GM23248 (cell line): ENCODE results near the gene CCDC171. TPM values are rescaled to one million over a fixed set of nuclear protein-coding genes. Genes with fewer than 3 reads are reported as not detected.

Experiments
- DNase-seq: peaks from one replicate; pipeline ENCODE4 v3.0.0-alpha.2; 2015
- H2AFZ ChIP-seq: fragments of 200-600 bp; sonication (generic); 2 replicates; pipeline ENCODE4 v1.6.1; 2016; ENCODE audit warnings: antibody characterized with exemption
- H3F3A ChIP-seq: fragments of 200-600 bp; sonication (generic); 2 replicates; pipeline ENCODE4 v1.6.1; 2016; ENCODE audit warnings: mild to moderate bottlenecking, antibody characterized with exemption, mixed run types; ENCODE audit not compliant: insufficient read depth
- H3K27ac ChIP-seq: fragments of 200-600 bp; sonication (generic); 2 replicates; pipeline ENCODE4 v1.5.1; 2016; ENCODE audit warnings: mild to moderate bottlenecking
- H3K27me3 ChIP-seq: fragments of 200-600 bp; sonication (generic); replicated peaks from 2 replicates; pipeline ENCODE4 v1.6.1; 2016; ENCODE audit warnings: mild to moderate bottlenecking; ENCODE audit not compliant: insufficient read depth
- H3K36me3 ChIP-seq: fragments of 200-600 bp; sonication (generic); 2 replicates; pipeline ENCODE4 v1.6.1; 2016; ENCODE audit warnings: low read depth, mild to moderate bottlenecking
- H3K4me1 ChIP-seq: fragments of 200-600 bp; sonication (generic); 2 replicates; pipeline ENCODE4 v1.6.1; 2016; ENCODE audit warnings: mild to moderate bottlenecking; ENCODE audit not compliant: insufficient read depth
- H3K4me2 ChIP-seq: fragments of 200-600 bp; sonication (generic); one replicate; pipeline ENCODE4 v1.6.1; 2016; ENCODE audit warnings: mild to moderate bottlenecking; ENCODE audit not compliant: unreplicated experiment
- H3K4me3 ChIP-seq: fragments of 200-600 bp; sonication (generic); 2 replicates; pipeline ENCODE4 v1.5.1; 2016; ENCODE audit warnings: mild to moderate bottlenecking
- H3K79me2 ChIP-seq: fragments of 200-600 bp; sonication (generic); 2 replicates; pipeline ENCODE4 v1.6.1; 2016; ENCODE audit warnings: mild to moderate bottlenecking; ENCODE audit not compliant: insufficient read depth
- H3K9ac ChIP-seq: fragments of 200-600 bp; sonication (generic); 2 replicates; pipeline ENCODE4 v1.6.1; 2016; ENCODE audit warnings: mild to moderate bottlenecking
- H3K9me2 ChIP-seq: fragments of 200-600 bp; sonication (generic); 2 replicates; pipeline ENCODE4 v1.6.1; 2016; ENCODE audit warnings: mixed run types, mild to moderate bottlenecking, moderate library complexity; ENCODE audit not compliant: insufficient read depth
- H3K9me3 ChIP-seq: fragments of 200-600 bp; sonication (generic); one replicate; pipeline ENCODE4 v1.6.1; 2017; ENCODE audit warnings: low read depth
- H4K20me1 ChIP-seq: fragments of 200-600 bp; sonication (generic); 2 replicates; pipeline ENCODE4 v1.6.0; 2016; ENCODE audit not compliant: insufficient read depth
- EZH2 ChIP-seq: fragments of 200-600 bp; sonication (generic); IDR thresholded peaks from 2 replicates; pipeline ENCODE4 v1.6.1; 2018; ENCODE audit warnings: antibody characterized with exemption, mild to moderate bottlenecking; ENCODE audit not compliant: insufficient read depth, poor library complexity, severe bottlenecking
- EZH2phosphoT487 ChIP-seq: fragments of 200-600 bp; sonication (generic); IDR thresholded peaks from 2 replicates; pipeline ENCODE4 v1.6.1; 2018; ENCODE audit warnings: antibody characterized with exemption, moderate library complexity, mild to moderate bottlenecking, low read depth; ENCODE audit not compliant: insufficient read depth
- WGBS, 2 experiments: methylation state at CpG; one replicate each; pipeline ENCODE4 v1.1.6; 2015 to 2017; ENCODE audit warnings: low lambda C conversion rate in 2 of 2, low coverage in 1 of 2; ENCODE audit errors: missing lambda C conversion rate in 2 of 2; 5-methylcytosine and 5-hydroxymethylcytosine counted together
- in situ Hi-C: fragments of 300-500 bp; cut with MboI; formaldehyde crosslinking; loops from 2 replicates; pipeline ENCODE4 v1.15.0; 2020
- polyA plus RNA-seq: library from polyadenylated mRNA; unstranded; fragments of >200 nt; fragmentation: Nextera tagmentation; extraction: Ambion mirVana; gene quantifications from 2 replicates; pipeline ENCODE4 v1.2.1, GENCODE V29; 2016
- total RNA-seq: library from RNA; depleted of rRNA; stranded (reverse); fragments of >200 nt; shearing (Covaris generic); gene quantifications from 2 replicates; pipeline ENCODE4 v1.2.3, GENCODE V29; 2014

CCDC171 gene
- total and polyA plus RNA-seq, 2 experiments from 2014 or later, result 0.99 to 3.5 TPM

DNA sequence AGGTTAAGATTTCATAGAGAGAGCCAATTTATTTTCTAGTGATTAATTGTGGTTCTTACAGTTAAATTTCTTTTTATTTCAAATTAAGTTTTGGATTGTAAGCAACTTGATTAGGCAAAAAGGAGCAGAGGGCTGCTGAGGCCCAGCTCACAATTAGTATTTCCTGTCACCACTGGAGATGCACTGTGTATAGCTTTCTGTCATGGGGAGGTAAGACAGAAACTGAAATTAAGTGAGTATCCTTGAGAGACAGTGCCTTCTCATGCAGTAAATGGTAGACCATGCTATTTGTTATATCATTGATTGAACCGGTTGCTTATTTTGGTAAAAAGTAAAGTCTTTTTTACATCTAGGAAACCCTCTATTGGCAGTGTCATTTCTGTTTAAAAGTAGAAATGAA lies 190.7 kb downstream of the CCDC171 start:
- H3K4me1 ChIP-seq, result peaks cover 12% of the 10 kb centered on the region
- no peak overlapping the region for H3K9ac ChIP-seq
- no peak overlapping the region for H2AFZ ChIP-seq
- H3K4me3 ChIP-seq, result no peak overlapping the region
- in situ Hi-C loops, result no loop called here
- no peaks in the 10 kb centered on the region for H3K9me2 ChIP-seq
- H3K4me2 ChIP-seq, result no peak overlapping the region
- no peaks in the 10 kb centered on the region for H3K9me3 ChIP-seq
- no peaks in the 10 kb centered on the region for H3F3A ChIP-seq
- no peaks in the 10 kb centered on the region for H3K27me3 ChIP-seq
- no peak for DNase-seq
- H3K36me3 ChIP-seq, result no peaks in the 10 kb centered on the region
- TF ChIP-seq EZH2phosphoT487 (no peak), EZH2 (no peak)
- no peaks in the 10 kb centered on the region for H4K20me1 ChIP-seq
- WGBS, 2 experiments, result 94 to 100% methylated on average over 1 of the region's 1 CpG
- H3K79me2 ChIP-seq, result no peaks in the 10 kb centered on the region
- no peak overlapping the region for H3K27ac ChIP-seq

DNA sequence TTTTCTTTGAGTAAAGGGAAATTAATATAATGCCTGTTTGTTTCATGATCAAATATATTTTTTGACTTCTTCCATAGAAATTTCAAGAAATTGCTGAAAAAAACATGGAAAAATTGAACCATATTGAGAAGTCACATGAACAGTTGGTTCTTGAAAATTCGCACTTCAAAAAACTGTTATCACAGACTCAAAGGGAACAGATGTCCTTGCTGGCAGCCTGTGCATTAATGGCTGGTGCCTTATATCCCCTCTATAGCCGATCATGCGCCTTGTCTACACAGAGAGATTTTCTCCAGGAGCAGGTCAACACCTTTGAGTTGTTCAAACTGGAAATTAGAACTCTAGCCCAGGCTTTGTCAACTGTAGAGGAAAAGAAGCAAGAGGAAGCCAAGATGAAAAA lies 191.4 kb downstream of the CCDC171 start:
- no peaks in the 10 kb centered on the region for H3K9me2 ChIP-seq
- H2AFZ ChIP-seq, result no peak overlapping the region
- no peaks in the 10 kb centered on the region for H3K36me3 ChIP-seq
- no peak overlapping the region for H3K9ac ChIP-seq
- no peaks in the 10 kb centered on the region for H3K9me3 ChIP-seq
- no peak for DNase-seq
- H3K4me3 ChIP-seq, result no peak overlapping the region
- WGBS, 2 experiments, result 95 to 96% methylated on average over 3 of the region's 3 CpGs
- no peaks in the 10 kb centered on the region for H4K20me1 ChIP-seq
- in situ Hi-C loops, result no loop called here
- H3F3A ChIP-seq, result no peaks in the 10 kb centered on the region
- H3K4me1 ChIP-seq, result peaks cover 5% of the 10 kb centered on the region
- H3K27ac ChIP-seq, result no peak overlapping the region
- H3K27me3 ChIP-seq, result no peaks in the 10 kb centered on the region
- TF ChIP-seq EZH2 (no peak), EZH2phosphoT487 (no peak)
- H3K4me2 ChIP-seq, result no peak overlapping the region
- no peaks in the 10 kb centered on the region for H3K79me2 ChIP-seq

- no peak for DNase-seq
- no peaks in the 10 kb centered on the region for H3K9me3 ChIP-seq
- no peaks in the 10 kb centered on the region for H3K27me3 ChIP-seq
- no peak overlapping the region for H3K4me3 ChIP-seq
- no peaks in the 10 kb centered on the region for H3K79me2 ChIP-seq
- no peak overlapping the region for H3K4me2 ChIP-seq
- H3K9ac ChIP-seq, result no peak overlapping the region
- H4K20me1 ChIP-seq, result no peaks in the 10 kb centered on the region
- TF ChIP-seq EZH2phosphoT487 (no peak), EZH2 (no peak)
- in situ Hi-C loops, result no loop called here
- H3K4me1 ChIP-seq, result no peaks in the 10 kb centered on the region
- H3K9me2 ChIP-seq, result no peaks in the 10 kb centered on the region
- H2AFZ ChIP-seq, result no peak overlapping the region
- H3F3A ChIP-seq, result no peaks in the 10 kb centered on the region
- WGBS, 2 experiments, result 92 to 97% methylated on average over 5 to 7 of the region's 7 CpGs
- H3K36me3 ChIP-seq, result no peaks in the 10 kb centered on the region
- no peak overlapping the region for H3K27ac ChIP-seq
These were observed 194.1 kb downstream of the CCDC171 start for GRCh38 chr9:15746905-15747304.

GRCh38 chr9:15755660-15756059 lies 202.8 kb downstream of the CCDC171 start:
- no peak overlapping the region for H3K4me2 ChIP-seq

GRCh38 chr9:15761551-15761950 lies 208.7 kb downstream of the CCDC171 start:
- Histone ChIP-seq H3K27me3 (no peaks in the 10 kb centered on the region), H3F3A (no peaks in the 10 kb centered on the region), H3K4me2 (no peak overlapping the region), H3K4me1 (no peaks in the 10 kb centered on the region), H3K36me3 (no peaks in the 10 kb centered on the region), H3K79me2 (no peaks in the 10 kb centered on the region), H2AFZ (no peak overlapping the region), H3K9ac (no peak overlapping the region), H3K4me3 (no peak overlapping the region), H3K9me3 (no peaks in the 10 kb centered on the region), H3K9me2 (no peaks in the 10 kb centered on the region), H4K20me1 (no peaks in the 10 kb centered on the region), H3K27ac (no peak overlapping the region)
- DNase-seq, result no peak
- 60% methylated on average over 2 of the region's 2 CpGs for WGBS, 2 experiments
- TF ChIP-seq EZH2, result no peak
- TF ChIP-seq EZH2phosphoT487, result no peak
- in situ Hi-C loops, result no loop called here

More at GRCh38 chr9:15755660-15756059, 202.8 kb downstream of the CCDC171 start:
- H3K36me3 ChIP-seq, result no peaks in the 10 kb centered on the region
- no peaks in the 10 kb centered on the region for H3K9me3 ChIP-seq
- H3K9me2 ChIP-seq, result no peaks in the 10 kb centered on the region
- no peaks in the 10 kb centered on the region for H3K4me1 ChIP-seq
- H3K4me3 ChIP-seq, result no peak overlapping the region
- no peak overlapping the region for H3K9ac ChIP-seq
- no peaks in the 10 kb centered on the region for H3K27me3 ChIP-seq
- H4K20me1 ChIP-seq, result no peaks in the 10 kb centered on the region
- TF ChIP-seq EZH2 (no peak), EZH2phosphoT487 (no peak)
- no peaks in the 10 kb centered on the region for H3K79me2 ChIP-seq
- no peak overlapping the region for H3K27ac ChIP-seq
- no peak for DNase-seq
- no peak overlapping the region for H2AFZ ChIP-seq
- no peaks in the 10 kb centered on the region for H3F3A ChIP-seq
- in situ Hi-C loops, result no loop called here
